Activated CD8-positive, alpha-beta memory T cell treated with anti-CD3 and anti-CD28 coated beads, Interleukin-2, amount 50 U/mL, for 48 hours (primary cell): ENCODE results near the gene NFYB.

Source experiments
- DNase-seq: peaks from one replicate; pipeline ENCODE4 v3.0.0-alpha.2; 2020

The NFYB gene

GRCh38 chr12:104109446-104110271 is 28.4 kb downstream of the NFYB start:
- no peak for DNase-seq

DNA sequence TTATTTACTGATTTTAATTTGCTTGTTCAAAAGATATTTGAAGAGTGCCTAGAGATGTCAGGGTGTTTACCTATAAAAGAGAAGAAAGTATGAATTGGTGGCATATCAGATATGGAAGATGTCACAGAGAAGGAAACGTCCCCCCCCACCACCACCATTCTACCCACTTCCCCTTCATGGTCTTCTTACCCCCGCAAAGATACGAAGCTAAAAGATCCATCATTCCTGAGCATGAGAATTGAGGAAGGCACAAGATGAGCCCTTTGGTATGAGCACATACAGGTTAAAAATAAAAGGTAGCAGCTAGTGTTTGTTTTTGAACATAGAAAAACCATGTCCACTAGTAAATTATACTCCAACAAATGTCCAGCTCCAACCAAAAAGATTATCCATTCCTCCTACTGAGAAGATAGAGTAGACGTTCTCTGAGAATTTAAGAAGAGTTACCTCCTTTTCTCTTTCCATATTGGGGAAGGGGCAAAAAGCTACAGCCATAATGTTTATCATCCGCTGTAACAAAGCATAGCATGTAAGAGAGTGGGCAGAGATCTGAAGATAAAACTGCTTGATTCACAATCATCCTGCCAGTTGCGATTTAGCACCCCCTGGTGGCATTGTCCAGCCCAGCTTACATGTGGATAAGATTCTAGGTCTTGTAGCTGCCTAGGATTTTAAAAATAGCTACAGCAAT is 29.1 kb downstream of the NFYB start:
- DNase-seq = peak; percentile 90

GRCh38 chr12:104106965-104107364 is 31.0 kb downstream of the NFYB start:
- no peak for DNase-seq

DNA sequence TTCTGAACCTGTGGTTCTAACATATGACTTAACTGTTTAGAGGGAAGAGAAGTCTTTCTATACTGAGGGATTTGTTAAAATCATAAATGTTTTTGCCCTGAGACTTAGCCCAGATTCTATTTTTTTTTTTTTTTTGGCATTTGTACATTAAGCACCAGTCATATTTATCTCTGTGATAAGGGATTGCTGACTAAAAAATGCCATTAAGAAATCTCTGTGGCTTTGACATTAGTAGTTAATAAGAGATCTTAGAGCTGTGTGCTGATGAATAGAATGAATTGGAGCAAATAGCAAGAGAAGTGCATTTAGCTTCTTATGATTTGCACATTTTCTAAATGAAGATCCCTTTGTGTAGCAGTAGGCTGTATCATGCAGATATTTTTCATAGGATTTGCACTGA is 32.5 kb downstream of the NFYB start:
- DNase-seq = no peak

- DNase-seq = no peak
Observed at GRCh38 chr12:104097954-104098353, 40.1 kb downstream of the NFYB start.

- DNase-seq = no peak
Observed at GRCh38 chr12:104095289-104095688, 42.7 kb downstream of the NFYB start.

DNA sequence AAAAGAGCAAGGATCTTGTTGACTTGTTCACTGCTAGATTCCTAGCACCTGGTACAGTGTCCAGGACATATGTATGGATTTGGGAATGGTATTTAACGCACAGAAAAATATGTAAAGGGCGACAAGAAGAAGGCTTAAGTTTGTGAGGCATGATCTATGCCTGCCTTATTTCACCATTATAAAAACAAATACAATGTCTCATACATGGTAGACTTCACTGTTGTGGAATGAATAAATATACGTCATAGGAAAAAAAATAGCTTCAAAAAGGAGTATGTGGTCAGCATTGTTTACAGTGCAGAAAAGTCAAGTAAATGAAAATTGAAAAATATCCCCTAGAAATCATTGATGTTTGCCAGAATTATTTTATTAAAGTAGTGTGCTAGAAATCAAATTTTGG is 43.7 kb downstream of the NFYB start:
- DNase-seq = no peak

DNA sequence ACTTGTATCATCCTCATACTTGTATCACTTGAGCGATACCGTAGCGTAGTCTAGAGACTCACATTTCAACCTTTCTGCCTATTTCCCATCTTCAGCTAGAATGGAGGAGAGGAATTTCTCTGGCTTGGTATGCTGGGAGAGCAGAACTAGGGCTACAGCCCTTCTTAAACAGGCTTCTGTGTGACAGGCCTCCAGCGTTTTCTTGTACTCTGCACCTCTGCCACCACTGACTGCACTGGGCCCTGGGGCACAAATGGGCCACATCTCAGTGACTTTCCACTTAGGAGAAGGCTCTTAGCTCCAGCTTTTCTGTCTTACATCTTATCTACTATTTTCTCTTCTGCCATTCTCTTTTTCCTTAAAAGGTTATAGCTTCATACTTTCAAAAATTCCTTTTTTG is 46.9 kb downstream of the NFYB start:
- DNase-seq = no peak

- DNase-seq = no peak
Observed at GRCh38 chr12:104090685-104091084, 47.3 kb downstream of the NFYB start.

DNA sequence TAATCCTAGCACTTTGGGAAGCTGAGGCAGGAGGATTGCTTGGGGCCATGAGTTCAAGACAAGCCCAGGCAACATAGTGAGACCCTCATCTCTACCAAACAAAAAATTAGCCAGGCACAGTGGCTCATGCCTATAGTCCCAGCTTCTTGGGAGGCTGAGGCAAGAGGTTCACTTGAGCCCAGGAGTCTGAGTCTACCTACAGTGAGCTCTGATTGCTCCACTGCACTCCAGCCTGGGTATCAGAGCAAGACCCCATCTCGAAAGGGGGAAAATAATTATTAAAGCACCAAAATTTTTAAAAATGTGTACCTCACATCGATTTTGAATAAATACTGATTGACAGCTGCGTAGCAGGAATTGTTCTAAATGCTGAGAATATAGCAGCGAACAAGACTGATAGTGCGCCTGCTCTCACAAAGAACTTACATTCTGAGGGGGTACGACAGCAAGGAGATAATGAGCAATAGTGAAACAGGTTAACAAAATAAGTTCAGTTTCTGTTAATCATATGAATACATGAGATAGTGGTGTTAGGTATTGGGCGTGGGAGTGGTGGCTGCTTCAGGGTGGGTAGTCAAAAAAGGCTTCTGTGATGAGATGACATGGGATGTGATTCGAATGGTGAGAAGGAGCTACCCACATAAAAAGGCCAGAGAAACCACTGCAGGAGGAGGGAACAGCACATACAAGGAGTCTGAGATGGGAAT is 54.1 kb downstream of the NFYB start:
- peak; percentile 56 for DNase-seq

- no peak for DNase-seq
Observed at GRCh38 chr12:104080764-104081163, 57.2 kb downstream of the NFYB start.

DNA sequence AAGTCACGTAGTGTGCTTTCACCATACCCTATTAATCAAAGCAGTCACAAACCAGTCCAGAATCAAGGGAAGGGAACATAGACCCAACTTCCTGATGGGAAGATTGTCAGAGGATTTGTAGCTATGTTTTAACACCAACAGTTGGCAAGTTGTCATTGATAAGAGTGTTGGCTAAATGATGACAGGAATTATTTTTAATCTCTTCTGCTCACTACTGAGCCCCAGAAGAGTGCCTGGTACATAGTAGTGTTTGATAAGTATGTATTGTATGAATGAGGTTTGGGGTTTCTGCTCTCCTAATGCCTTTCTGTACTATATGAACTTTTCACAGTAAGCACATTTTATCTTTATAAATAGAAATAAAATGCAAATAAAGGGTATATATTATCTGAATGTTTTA is 59.0 kb downstream of the NFYB start:
- no peak for DNase-seq

GRCh38 chr12:104073699-104074098 is 64.3 kb downstream of the NFYB start:
- no peak for DNase-seq

- no peak for DNase-seq
Observed at GRCh38 chr12:104072099-104072498, 65.9 kb downstream of the NFYB start.
